PC-9 (cell line): ENCODE measurements around the gene NCS1.

Source experiments
- CTCF ChIP-seq: fragments of 200-600 bp; sonication (generic); conservative IDR thresholded peaks from 2 replicates; pipeline ENCODE4 v1.6.1; 2017; ENCODE audit warnings: mixed run types, antibody characterized with exemption, mild to moderate bottlenecking, moderate library complexity
- EZH2 ChIP-seq: fragments of 200-600 bp; sonication (generic); IDR thresholded peaks from 2 replicates; pipeline ENCODE4 v1.8.0; 2017; ENCODE audit warnings: antibody characterized with exemption, low read depth

GRCh38 chr9:130143279-130143893 is 28.8 kb upstream of the NCS1 start:
- no peak for TF ChIP-seq CTCF
- no peak for TF ChIP-seq EZH2
